Naive B cell (primary cell): ENCODE data around the gene RPS6KA4. TPM values are rescaled to one million over a fixed set of nuclear protein-coding genes. Genes with fewer than 3 reads are reported as not detected.

Experiments used
- ATAC-seq, 2 donors: fragments of 150-1000 bp; cut with Tn5 transposase; 2 replicates each; pipeline ENCODE4 v1.10.0; 2021; ENCODE audit warnings: low read depth in 2 of 2, mild to moderate bottlenecking in 2 of 2, moderate library complexity in 2 of 2
- DNase-seq: peaks from one replicate; pipeline ENCODE4 v3.0.0; 2022
- H3K27ac Mint-ChIP-seq, 6 donors: one replicate each; pipeline ENCODE4 v1.8.0; 2020 to 2022; ENCODE audit warnings: mild to moderate bottlenecking in 6 of 6, mixed read lengths in 6 of 6, moderate library complexity in 5 of 6, inconsistent platforms in 2 of 6
- H3K27me3 Mint-ChIP-seq, 3 donors: one replicate each; pipeline ENCODE4 v1.8.0; 2021 to 2022; ENCODE audit warnings: mixed read lengths in 3 of 3, mild to moderate bottlenecking in 1 of 3
- H3K36me3 Mint-ChIP-seq, 2 donors: one replicate each; pipeline ENCODE4 v1.8.0; 2020 to 2022; ENCODE audit warnings: mixed read lengths in 2 of 2, inconsistent platforms in 1 of 2, mild to moderate bottlenecking in 1 of 2
- H3K4me1 Mint-ChIP-seq, 3 donors: one replicate each; pipeline ENCODE4 v1.8.0; 2020 to 2022; ENCODE audit warnings: mixed read lengths in 3 of 3, inconsistent platforms in 1 of 3, mild to moderate bottlenecking in 1 of 3, moderate library complexity in 1 of 3
- H3K4me3 Mint-ChIP-seq, 8 donors: one replicate each; pipeline ENCODE4 v1.8.0; 2020 to 2022; ENCODE audit warnings: mild to moderate bottlenecking in 8 of 8, mixed read lengths in 8 of 8, moderate library complexity in 8 of 8, inconsistent platforms in 2 of 8
- H3K9me3 Mint-ChIP-seq, 7 donors: one replicate each; pipeline ENCODE4 v1.8.0; 2020 to 2022; ENCODE audit warnings: mixed read lengths in 7 of 7, mild to moderate bottlenecking in 5 of 7, inconsistent platforms in 2 of 7, moderate library complexity in 1 of 7
- polyA plus RNA-seq, 6 donors: library from polyadenylated mRNA; unstranded; fragments of 300-500 nt; fragmentation: Illumina TruSeq; gene quantifications; one replicate each; pipeline ENCODE4 v1.2.3, GENCODE V29; 2021; ENCODE audit warnings: low read depth in 6 of 6

RPS6KA4 gene
- polyA plus RNA-seq, 6 donors from 2014 or later: 1.1 to 8.3 (median 4.8) TPM

- Mint-ChIP-seq H3K36me3 (peaks cover 0 to 8% of the 10 kb centered on the region in 2 donors), H3K9me3 (no peaks in the 10 kb centered on the region), H3K27me3 (no peaks in the 10 kb centered on the region), H3K4me1 (peaks cover 4 to 18% (median 17%) of the 10 kb centered on the region in 3 donors), H3K4me3 (no peak overlapping the region), H3K27ac (no peak overlapping the region)
- DNase-seq (no peak), ATAC-seq (no peak)
Observed at GRCh38 chr11:64368673-64369074, 9.7 kb downstream of the RPS6KA4 start.

DNA sequence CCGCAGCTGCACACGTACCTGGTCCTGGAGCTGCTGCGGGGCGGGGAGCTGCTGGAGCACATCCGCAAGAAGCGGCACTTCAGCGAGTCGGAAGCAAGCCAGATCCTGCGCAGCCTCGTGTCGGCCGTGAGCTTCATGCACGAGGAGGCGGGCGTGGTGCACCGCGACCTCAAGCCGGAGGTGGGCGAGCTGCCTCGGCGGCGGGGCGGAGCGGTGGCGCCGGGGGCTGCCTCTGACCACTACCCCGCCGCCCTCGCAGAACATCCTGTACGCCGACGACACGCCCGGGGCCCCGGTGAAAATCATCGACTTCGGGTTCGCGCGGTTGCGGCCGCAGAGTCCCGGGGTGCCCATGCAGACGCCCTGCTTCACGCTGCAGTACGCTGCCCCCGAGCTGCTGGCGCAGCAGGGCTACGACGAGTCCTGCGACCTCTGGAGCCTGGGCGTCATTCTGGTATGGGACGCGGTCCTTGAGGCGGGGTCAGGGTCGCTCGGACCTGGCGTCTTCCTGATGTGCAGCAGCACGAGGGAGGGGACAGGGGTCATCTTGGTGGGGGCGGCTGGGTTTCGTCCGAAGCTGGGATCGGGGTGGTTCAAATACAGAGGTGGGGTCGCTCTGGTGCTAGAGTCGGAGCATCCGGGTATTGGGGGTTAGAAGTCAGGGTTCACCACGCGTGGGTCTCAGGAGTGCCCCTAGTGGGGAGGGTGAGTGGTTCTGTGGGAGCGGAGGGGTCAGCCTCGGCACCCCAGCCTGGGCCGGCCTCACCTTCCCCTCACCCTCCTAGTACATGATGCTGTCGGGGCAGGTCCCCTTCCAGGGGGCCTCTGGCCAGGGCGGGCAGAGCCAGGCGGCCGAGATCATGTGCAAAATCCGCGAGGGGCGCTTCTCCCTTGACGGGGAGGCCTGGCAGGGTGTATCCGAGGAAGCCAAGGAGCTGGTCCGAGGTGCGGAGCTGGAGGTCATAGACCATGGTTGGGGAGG, 10.8 kb downstream of the RPS6KA4 start:
- Mint-ChIP-seq H3K9me3 (no peaks in the 10 kb centered on the region), H3K27ac (no peak overlapping the region), H3K4me1 (peaks cover 4 to 13% (median 12%) of the 10 kb centered on the region in 3 donors), H3K36me3 (peaks cover 0 to 8% of the 10 kb centered on the region in 2 donors), H3K27me3 (no peaks in the 10 kb centered on the region), H3K4me3 (peak overlapping the region in 2 of 8 donors; percentile 5 to 9)
- DNase-seq: no peak
- ATAC-seq: no peak

GRCh38 chr11:64371201-64371600, 12.2 kb downstream of the RPS6KA4 start:
- no peak for DNase-seq
- no peak for ATAC-seq
- Mint-ChIP-seq H3K27ac (peak overlapping the region in 1 of 6 donors; percentile 33), H3K4me1 (peaks cover 4 to 13% (median 12%) of the 10 kb centered on the region in 3 donors), H3K36me3 (peaks cover 0 to 8% of the 10 kb centered on the region in 2 donors), H3K4me3 (no peak overlapping the region), H3K27me3 (no peaks in the 10 kb centered on the region), H3K9me3 (no peaks in the 10 kb centered on the region)

DNA sequence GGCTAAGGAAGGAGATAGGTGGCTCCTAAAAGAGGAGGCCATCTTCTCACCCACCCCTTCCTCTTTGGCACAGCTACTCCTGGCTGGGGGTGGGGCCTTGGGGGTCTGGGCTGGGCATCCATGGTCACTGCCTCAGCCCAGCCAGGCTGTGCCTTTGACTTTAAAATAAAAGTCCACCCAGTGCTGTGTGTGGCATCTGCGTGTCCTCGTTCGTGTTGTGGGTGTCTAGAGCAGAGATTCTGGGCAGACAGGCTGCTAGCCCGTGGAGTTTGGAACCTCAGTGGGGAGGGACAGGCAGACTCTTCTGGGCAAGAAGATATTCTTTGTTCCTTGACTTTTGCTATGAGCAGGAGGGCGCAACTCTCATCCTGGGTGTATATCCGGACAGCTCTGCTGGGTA, 13.1 kb downstream of the RPS6KA4 start:
- no peak for ATAC-seq
- H3K9me3 Mint-ChIP-seq: no peaks in the 10 kb centered on the region
- no peaks in the 10 kb centered on the region for H3K36me3 Mint-ChIP-seq
- no peak overlapping the region for H3K4me3 Mint-ChIP-seq
- H3K4me1 Mint-ChIP-seq: peaks cover 0 to 13% (median 12%) of the 10 kb centered on the region in 3 donors
- no peak for DNase-seq
- no peak overlapping the region for H3K27ac Mint-ChIP-seq
- no peaks in the 10 kb centered on the region for H3K27me3 Mint-ChIP-seq

- Mint-ChIP-seq H3K36me3 (no peaks in the 10 kb centered on the region), H3K4me3 (no peak overlapping the region), H3K4me1 (peaks cover 0 to 13% (median 12%) of the 10 kb centered on the region in 3 donors), H3K9me3 (no peaks in the 10 kb centered on the region), H3K27me3 (no peaks in the 10 kb centered on the region), H3K27ac (no peak overlapping the region)
- DNase-seq (no peak), ATAC-seq (no peak)
Observed at GRCh38 chr11:64372802-64373597, 14.0 kb downstream of the RPS6KA4 start.

DNA sequence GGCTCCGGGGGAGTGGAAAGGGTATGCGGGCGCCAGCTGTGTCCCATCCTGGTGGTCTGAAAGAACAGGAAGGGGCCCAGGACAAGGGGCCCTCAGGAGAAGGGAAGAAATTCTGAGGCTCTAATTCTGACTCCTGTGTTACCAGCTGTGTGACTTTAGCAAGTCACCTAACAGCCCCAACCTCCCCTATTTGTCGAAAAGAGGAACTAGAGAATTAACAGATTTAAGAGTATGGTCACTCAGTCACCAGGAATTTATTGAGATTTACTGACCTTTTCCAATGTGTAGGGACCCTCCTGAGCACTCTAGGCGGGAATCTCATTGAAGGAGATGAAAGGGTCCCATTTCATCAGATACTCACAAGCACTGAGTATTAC, 14.6 kb downstream of the RPS6KA4 start:
- DNase-seq (no peak), ATAC-seq (peak; percentile 49 to 68)
- Mint-ChIP-seq H3K9me3 (no peaks in the 10 kb centered on the region), H3K4me1 (peaks cover 0 to 13% (median 12%) of the 10 kb centered on the region in 3 donors), H3K27ac (no peak overlapping the region), H3K27me3 (no peaks in the 10 kb centered on the region), H3K4me3 (no peak overlapping the region), H3K36me3 (no peaks in the 10 kb centered on the region)

DNA sequence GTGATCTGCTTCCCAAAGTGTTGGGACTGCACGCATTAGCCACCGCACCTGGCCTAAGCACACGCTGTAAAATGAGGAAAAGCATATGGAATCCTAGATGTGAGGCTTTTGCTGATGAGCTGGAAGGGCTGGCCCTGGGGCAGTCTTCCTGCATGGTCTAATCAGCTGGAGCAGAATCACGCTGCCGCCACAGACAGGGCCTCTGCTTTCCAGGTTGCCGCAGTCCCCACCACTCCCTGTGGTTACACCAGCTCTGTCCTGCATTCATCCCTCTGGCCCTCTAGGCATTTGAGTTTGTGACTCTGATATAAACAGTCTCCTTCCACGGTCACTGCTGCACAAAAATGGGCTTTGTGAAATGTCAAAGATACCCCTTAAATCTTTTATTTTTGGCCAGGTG, 17.1 kb downstream of the RPS6KA4 start:
- no peaks in the 10 kb centered on the region for H3K36me3 Mint-ChIP-seq
- H3K4me1 Mint-ChIP-seq: peaks cover 0 to 13% (median 12%) of the 10 kb centered on the region in 3 donors
- H3K27me3 Mint-ChIP-seq: no peaks in the 10 kb centered on the region
- ATAC-seq (no peak), DNase-seq (no peak)
- H3K27ac Mint-ChIP-seq: no peak overlapping the region
- no peak overlapping the region for H3K4me3 Mint-ChIP-seq
- H3K9me3 Mint-ChIP-seq: no peaks in the 10 kb centered on the region

DNA sequence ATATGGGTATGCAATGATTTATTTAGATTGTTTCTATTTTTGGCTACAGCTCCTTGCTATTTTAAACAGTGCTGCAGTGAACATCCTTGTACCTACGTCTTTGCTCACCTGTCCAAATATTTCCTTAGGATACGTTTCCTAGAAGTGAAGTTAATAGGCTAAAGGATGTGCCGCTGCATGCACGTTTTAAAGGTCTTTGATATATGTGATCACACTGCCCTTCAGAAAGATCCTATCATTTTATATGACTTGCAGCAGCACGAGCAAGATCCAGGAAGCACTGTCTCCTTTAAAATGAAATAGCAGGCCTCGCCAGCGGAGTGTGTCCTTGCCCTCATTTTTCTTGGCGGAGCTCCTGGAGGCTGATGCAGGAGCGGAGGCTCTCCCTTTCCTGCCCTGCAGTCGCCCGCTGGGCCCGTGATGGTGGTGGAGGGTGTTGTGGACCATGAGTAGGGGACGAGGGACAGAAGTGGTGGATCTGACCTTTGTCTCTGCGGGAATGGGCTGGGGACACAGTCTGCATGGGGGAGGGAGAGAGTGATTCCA, 19.4 kb downstream of the RPS6KA4 start:
- H3K4me3 Mint-ChIP-seq: no peak overlapping the region
- no peaks in the 10 kb centered on the region for H3K9me3 Mint-ChIP-seq
- no peaks in the 10 kb centered on the region for H3K27me3 Mint-ChIP-seq
- H3K27ac Mint-ChIP-seq: no peak overlapping the region
- H3K36me3 Mint-ChIP-seq: no peaks in the 10 kb centered on the region
- ATAC-seq (no peak), DNase-seq (no peak)
- H3K4me1 Mint-ChIP-seq: peaks cover 0 to 5% (median 4%) of the 10 kb centered on the region in 3 donors

DNA sequence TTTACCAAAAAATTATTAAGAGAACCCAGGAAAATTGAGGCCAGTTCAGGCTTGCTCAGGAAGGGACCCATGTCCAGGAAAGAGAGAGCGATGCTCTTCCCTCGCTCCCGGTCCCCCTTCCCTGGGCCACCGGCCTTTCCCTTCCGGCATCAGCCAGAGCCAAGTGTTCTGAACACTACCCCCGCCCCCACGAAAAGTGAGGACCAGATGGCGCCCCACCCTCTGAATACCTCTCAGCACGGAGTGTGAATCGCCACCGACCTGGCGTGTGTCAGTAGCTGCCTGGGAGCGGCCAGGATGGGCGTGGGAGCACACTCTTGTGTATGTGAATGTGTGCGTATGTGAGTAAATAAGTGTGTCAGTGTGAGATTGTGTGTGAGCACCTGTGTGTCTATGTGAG, 20.2 kb downstream of the RPS6KA4 start:
- Mint-ChIP-seq H3K36me3 (no peaks in the 10 kb centered on the region), H3K9me3 (no peaks in the 10 kb centered on the region), H3K27ac (no peak overlapping the region), H3K27me3 (no peaks in the 10 kb centered on the region), H3K4me1 (no peaks in the 10 kb centered on the region), H3K4me3 (no peak overlapping the region)
- no peak for DNase-seq
- no peak for ATAC-seq

- Mint-ChIP-seq H3K4me1 (no peaks in the 10 kb centered on the region), H3K9me3 (no peaks in the 10 kb centered on the region), H3K27me3 (no peaks in the 10 kb centered on the region), H3K36me3 (no peaks in the 10 kb centered on the region), H3K27ac (peak overlapping the region in 1 of 6 donors; percentile 67), H3K4me3 (no peak overlapping the region)
- DNase-seq (no peak), ATAC-seq (no peak)
Observed at GRCh38 chr11:64379817-64380709, 21.1 kb downstream of the RPS6KA4 start.

DNA sequence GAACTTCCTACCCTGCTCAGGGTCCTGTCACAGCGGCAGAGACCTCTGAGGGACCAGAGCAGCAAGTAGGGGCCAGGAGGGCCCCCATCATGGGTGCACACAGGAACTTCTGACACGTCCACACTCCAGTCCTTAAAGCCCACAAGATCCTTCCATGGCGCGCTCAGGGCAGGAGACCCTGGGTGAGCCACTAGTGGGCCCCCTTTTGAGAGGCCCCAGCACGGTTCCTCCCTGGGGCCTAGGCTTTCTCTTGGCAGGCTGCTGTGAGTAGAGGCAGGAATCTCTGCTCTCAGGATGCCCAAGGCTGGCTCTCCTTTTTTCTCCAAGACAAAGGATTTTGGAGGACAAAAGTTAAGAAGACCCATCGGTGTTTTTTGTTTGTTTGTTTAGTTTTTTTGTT, 22.4 kb downstream of the RPS6KA4 start:
- Mint-ChIP-seq H3K9me3 (no peaks in the 10 kb centered on the region), H3K4me1 (peaks cover 5 to 12% (median 12%) of the 10 kb centered on the region in 3 donors), H3K36me3 (no peaks in the 10 kb centered on the region), H3K4me3 (no peak overlapping the region), H3K27ac (no peak overlapping the region), H3K27me3 (no peaks in the 10 kb centered on the region)
- no peak for DNase-seq
- ATAC-seq: no peak

DNA sequence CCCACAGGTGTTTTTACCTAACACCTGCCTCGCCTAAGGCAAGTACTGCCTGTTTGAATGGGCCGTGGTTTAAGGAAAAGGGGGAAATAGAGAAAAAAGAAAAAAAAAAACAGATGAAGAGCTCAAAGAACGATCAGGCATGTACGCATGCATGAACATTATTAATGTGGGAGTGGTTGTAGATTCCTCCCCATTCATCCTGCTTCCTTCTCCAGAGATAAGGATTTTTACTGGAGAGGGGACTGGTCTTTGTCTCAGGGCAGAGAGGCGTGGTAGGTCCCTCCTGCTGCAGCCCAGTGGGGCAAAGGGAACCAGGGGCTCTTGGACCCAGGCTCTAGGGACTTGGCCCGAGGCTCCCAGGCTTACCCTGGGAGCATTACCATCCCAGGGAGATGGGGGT, 23.1 kb downstream of the RPS6KA4 start:
- DNase-seq (no peak), ATAC-seq (no peak)
- Mint-ChIP-seq H3K9me3 (no peaks in the 10 kb centered on the region), H3K27me3 (no peaks in the 10 kb centered on the region), H3K27ac (peak overlapping the region in 1 of 6 donors; percentile 44), H3K4me1 (peaks cover 5 to 17% (median 16%) of the 10 kb centered on the region in 3 donors), H3K4me3 (no peak overlapping the region), H3K36me3 (no peaks in the 10 kb centered on the region)

- Mint-ChIP-seq H3K36me3 (no peaks in the 10 kb centered on the region), H3K4me1 (peaks cover 5 to 19% (median 17%) of the 10 kb centered on the region in 3 donors), H3K27me3 (no peaks in the 10 kb centered on the region), H3K27ac (peak overlapping the region in 1 of 6 donors; percentile 40), H3K9me3 (no peaks in the 10 kb centered on the region), H3K4me3 (no peak overlapping the region)
- ATAC-seq (no peak), DNase-seq (no peak)
Observed at GRCh38 chr11:64382586-64382985, 23.6 kb downstream of the RPS6KA4 start.
